ENCODE data around the gene CCNY. TPM values are rescaled to one million over a fixed set of nuclear protein-coding genes. Genes with fewer than 3 reads are reported as not detected.

CCNY gene
- total RNA-seq, 3 donors from 2014 or later, result 28.7 to 41.0 (median 36.1) TPM

GRCh38 chr10:35384265-35384868 is 48.1 kb downstream of the CCNY start:
- Histone ChIP-seq H3K27ac (no peak overlapping the region), H3K27me3 (no peaks in the 10 kb centered on the region), H3K4me1 (peaks cover 0 to 4% of the 10 kb centered on the region in 2 donors), H3K36me3 (no peaks in the 10 kb centered on the region), H3K9me3 (peaks cover 0 to 4% of the 10 kb centered on the region in 2 donors), H3K4me3 (no peak overlapping the region)
- DNase-seq (ENCODE audit: low spot score in 2 of 2), result no peak
- TF ChIP-seq CTCF (IDR thresholded peaks at IDR 0.05), result no peak
- no peak for TF ChIP-seq POLR2A (IDR thresholded peaks at IDR 0.05)
- intact Hi-C loops (cut with DNase I; ENCODE audit: low total_unique reads), result no loop called here

- Histone ChIP-seq H3K36me3 (no peaks in the 10 kb centered on the region), H3K9me3 (peaks cover 12 to 13% of the 10 kb centered on the region in 2 donors), H3K4me1 (peaks cover 0 to 4% of the 10 kb centered on the region in 2 donors), H3K27ac (no peak overlapping the region), H3K4me3 (no peak overlapping the region), H3K27me3 (no peaks in the 10 kb centered on the region)
- no peak for DNase-seq (ENCODE audit: low spot score in 2 of 2)
- intact Hi-C loops (cut with DNase I; ENCODE audit: low total_unique reads), result no loop called here
- TF ChIP-seq POLR2A (IDR thresholded peaks at IDR 0.05) (no peak), CTCF (IDR thresholded peaks at IDR 0.05) (no peak), POLR2AphosphoS5 (IDR thresholded peaks at IDR 0.05) (no peak)
Observed at GRCh38 chr10:35386594-35387174, 50.4 kb downstream of the CCNY start.

- H3K27me3 ChIP-seq, result no peaks in the 10 kb centered on the region
- intact Hi-C loops (cut with DNase I; ENCODE audit: low total_unique reads), result no loop called here
- peaks cover 12 to 13% of the 10 kb centered on the region in 2 donors for H3K9me3 ChIP-seq
- peaks cover 0 to 4% of the 10 kb centered on the region in 2 donors for H3K4me1 ChIP-seq
- H3K27ac ChIP-seq, result no peak overlapping the region
- H3K36me3 ChIP-seq, result no peaks in the 10 kb centered on the region
- DNase-seq (ENCODE audit: low spot score in 2 of 2), result no peak
- TF ChIP-seq POLR2A (IDR thresholded peaks at IDR 0.05) (no peak), CTCF (IDR thresholded peaks at IDR 0.05) (no peak), POLR2AphosphoS5 (IDR thresholded peaks at IDR 0.05) (no peak)
- no peak overlapping the region for H3K4me3 ChIP-seq
Observed at GRCh38 chr10:35387768-35388167, 51.5 kb downstream of the CCNY start.

GRCh38 chr10:35388197-35388596 is 51.9 kb downstream of the CCNY start:
- Histone ChIP-seq H3K4me1 (peaks cover 0 to 4% of the 10 kb centered on the region in 2 donors), H3K4me3 (no peak overlapping the region), H3K27ac (no peak overlapping the region), H3K36me3 (no peaks in the 10 kb centered on the region), H3K9me3 (peaks cover 12 to 13% of the 10 kb centered on the region in 2 donors), H3K27me3 (no peaks in the 10 kb centered on the region)
- intact Hi-C loops (cut with DNase I; ENCODE audit: low total_unique reads), result no loop called here
- TF ChIP-seq CTCF (IDR thresholded peaks at IDR 0.05), result no peak
- TF ChIP-seq POLR2AphosphoS5 (IDR thresholded peaks at IDR 0.05), result no peak
- no peak for TF ChIP-seq POLR2A (IDR thresholded peaks at IDR 0.05)
- no peak for DNase-seq (ENCODE audit: low spot score in 2 of 2)

- H3K27me3 ChIP-seq, result no peaks in the 10 kb centered on the region
- H3K4me1 ChIP-seq, result peaks cover 0 to 4% of the 10 kb centered on the region in 2 donors
- no peak for TF ChIP-seq POLR2AphosphoS5 (IDR thresholded peaks at IDR 0.05)
- TF ChIP-seq POLR2A (IDR thresholded peaks at IDR 0.05), result no peak
- no peak for TF ChIP-seq CTCF (IDR thresholded peaks at IDR 0.05)
- H3K4me3 ChIP-seq, result no peak overlapping the region
- H3K9me3 ChIP-seq, result peaks cover 12 to 13% of the 10 kb centered on the region in 2 donors
- DNase-seq (ENCODE audit: low spot score in 2 of 2), result no peak
- intact Hi-C loops (cut with DNase I; ENCODE audit: low total_unique reads), result no loop called here
- no peak overlapping the region for H3K27ac ChIP-seq
- H3K36me3 ChIP-seq, result no peaks in the 10 kb centered on the region
Observed at GRCh38 chr10:35388682-35389081, 52.4 kb downstream of the CCNY start.
